B cell (primary cell): Measurements from ENCODE around the gene ADRA2C.

ENCODE experiments used
- EZH2 ChIP-seq: IDR thresholded peaks from 2 replicates; pipeline ENCODE4 v1.6.1; 2012; ENCODE audit warnings: borderline replicate concordance, low read depth, mild to moderate bottlenecking, moderate library complexity, low read length; ENCODE audit not compliant: insufficient read depth, poor library complexity, severe bottlenecking
- TF ChIP-seq, protein P1 (sequence below): fragments of 200-600 bp; IDR thresholded peaks from one replicate; pipeline ENCODE4 v1.8.0; 2022; ENCODE audit warnings: antibody characterized with exemption, mild to moderate bottlenecking

DNA sequence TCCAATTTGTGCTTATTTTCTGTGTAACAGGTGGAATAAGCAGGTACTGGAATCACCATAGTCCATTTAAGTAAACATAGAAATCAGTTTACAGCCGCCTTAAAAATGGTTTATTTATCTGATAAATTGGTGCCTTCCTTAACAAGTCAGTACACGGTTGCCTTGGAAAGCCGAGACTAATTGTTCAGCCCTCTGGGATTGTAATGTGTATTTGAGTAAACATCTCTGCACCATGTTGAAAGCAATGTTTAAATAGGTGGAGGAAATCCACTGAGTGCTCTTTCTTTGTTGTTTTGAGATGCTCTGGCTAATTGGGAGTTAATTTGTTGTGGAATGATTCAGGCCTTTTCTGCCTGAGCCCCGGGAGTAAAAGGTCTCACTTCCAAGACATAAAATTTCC lies 45.7 kb upstream of the ADRA2C start:
- TF ChIP-seq EZH2 = no peak
- TF ChIP-seq, protein P1, sequence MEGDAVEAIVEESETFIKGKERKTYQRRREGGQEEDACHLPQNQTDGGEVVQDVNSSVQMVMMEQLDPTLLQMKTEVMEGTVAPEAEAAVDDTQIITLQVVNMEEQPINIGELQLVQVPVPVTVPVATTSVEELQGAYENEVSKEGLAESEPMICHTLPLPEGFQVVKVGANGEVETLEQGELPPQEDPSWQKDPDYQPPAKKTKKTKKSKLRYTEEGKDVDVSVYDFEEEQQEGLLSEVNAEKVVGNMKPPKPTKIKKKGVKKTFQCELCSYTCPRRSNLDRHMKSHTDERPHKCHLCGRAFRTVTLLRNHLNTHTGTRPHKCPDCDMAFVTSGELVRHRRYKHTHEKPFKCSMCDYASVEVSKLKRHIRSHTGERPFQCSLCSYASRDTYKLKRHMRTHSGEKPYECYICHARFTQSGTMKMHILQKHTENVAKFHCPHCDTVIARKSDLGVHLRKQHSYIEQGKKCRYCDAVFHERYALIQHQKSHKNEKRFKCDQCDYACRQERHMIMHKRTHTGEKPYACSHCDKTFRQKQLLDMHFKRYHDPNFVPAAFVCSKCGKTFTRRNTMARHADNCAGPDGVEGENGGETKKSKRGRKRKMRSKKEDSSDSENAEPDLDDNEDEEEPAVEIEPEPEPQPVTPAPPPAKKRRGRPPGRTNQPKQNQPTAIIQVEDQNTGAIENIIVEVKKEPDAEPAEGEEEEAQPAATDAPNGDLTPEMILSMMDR = no peak
